Neural progenitor cell (in vitro differentiated cells): ENCODE data around the gene TMEM109. TPM values are rescaled to one million over a fixed set of nuclear protein-coding genes. Genes with fewer than 3 reads are reported as not detected.

ENCODE experiments used
- DNase-seq: peaks from one replicate; pipeline ENCODE4 v3.0.0-alpha.2; 2016; ENCODE audit warnings: low spot score
- H2AFZ ChIP-seq: fragments of 200-600 bp; sonication (generic); replicated peaks from 2 replicates; pipeline ENCODE4 v1.6.1; 2016; ENCODE audit warnings: antibody characterized with exemption
- H3F3A ChIP-seq: fragments of 200-600 bp; sonication (generic); 2 replicates; pipeline ENCODE4 v1.6.1; 2016; ENCODE audit warnings: antibody characterized with exemption, low read depth
- H3K27ac ChIP-seq: fragments of 200-600 bp; sonication (generic); 2 replicates; pipeline ENCODE4 v1.5.1; 2016; ENCODE audit warnings: mild to moderate bottlenecking
- H3K27me3 ChIP-seq: fragments of 200-600 bp; sonication (generic); 2 replicates; pipeline ENCODE4 v1.6.1; 2016; ENCODE audit warnings: mild to moderate bottlenecking, moderate library complexity
- H3K36me3 ChIP-seq: fragments of 200-600 bp; sonication (generic); 2 replicates; pipeline ENCODE4 v1.5.1; 2016
- H3K4me1 ChIP-seq: fragments of 200-600 bp; sonication (generic); 2 replicates; pipeline ENCODE4 v1.6.1; 2016; ENCODE audit warnings: mixed run types
- H3K4me2 ChIP-seq: fragments of 200-600 bp; sonication (generic); 2 replicates; pipeline ENCODE4 v1.6.1; 2016
- H3K4me3 ChIP-seq: fragments of 200-600 bp; sonication (generic); 2 replicates; pipeline ENCODE4 v1.5.1; 2016
- H3K79me2 ChIP-seq: fragments of 200-600 bp; sonication (generic); 2 replicates; pipeline ENCODE4 v1.6.1; 2016; ENCODE audit warnings: low read depth
- H3K9ac ChIP-seq: fragments of 200-600 bp; sonication (generic); 2 replicates; pipeline ENCODE4 v1.6.1; 2016
- H3K9me3 ChIP-seq: fragments of 200-600 bp; sonication (generic); 2 replicates; pipeline ENCODE4 v1.5.1; 2016; ENCODE audit warnings: low read depth
- H4K20me1 ChIP-seq: fragments of 200-600 bp; sonication (generic); 2 replicates; pipeline ENCODE4 v1.6.1; 2016; ENCODE audit warnings: low read depth
- H3K27ac Mint-ChIP-seq: 3 replicates; pipeline ENCODE4 v1.8.0; 2021; ENCODE audit warnings: mixed read lengths
- H3K27me3 Mint-ChIP-seq: 2 replicates; pipeline ENCODE4 v1.8.0; 2022; ENCODE audit warnings: low read depth, mild to moderate bottlenecking, inconsistent platforms, moderate library complexity, mixed read lengths; ENCODE audit not compliant: insufficient read depth
- H3K36me3 Mint-ChIP-seq: 3 replicates; pipeline ENCODE4 v1.8.0; 2021; ENCODE audit warnings: mixed read lengths
- H3K4me1 Mint-ChIP-seq: 3 replicates; pipeline ENCODE4 v1.8.0; 2021; ENCODE audit warnings: mixed read lengths
- H3K4me3 Mint-ChIP-seq: 3 replicates; pipeline ENCODE4 v1.8.0; 2021; ENCODE audit warnings: mild to moderate bottlenecking, moderate library complexity, mixed read lengths
- H3K9me3 Mint-ChIP-seq: 3 replicates; pipeline ENCODE4 v1.8.0; 2020; ENCODE audit warnings: mixed read lengths
- EZH2 ChIP-seq: fragments of 200-600 bp; sonication (generic); IDR thresholded peaks from 2 replicates; pipeline ENCODE4 v1.6.1; 2017; ENCODE audit warnings: antibody characterized with exemption, mild to moderate bottlenecking, moderate library complexity
- EZH2phosphoT487 ChIP-seq: fragments of 200-600 bp; sonication (generic); IDR thresholded peaks from 2 replicates; pipeline ENCODE4 v1.6.1; 2017; ENCODE audit warnings: antibody characterized with exemption
- total RNA-seq: library from RNA; depleted of rRNA; stranded (reverse); fragments of >200 nt; gene quantifications from 2 replicates; pipeline ENCODE4 v1.2.3, GENCODE V29; 2015; ENCODE audit warnings: low replicate concordance
- TF ChIP-seq, protein P1 (sequence below): fragments of 200-600 bp; sonication (generic); IDR thresholded peaks from 2 replicates; pipeline ENCODE4 v1.5.1; 2017; ENCODE audit warnings: antibody characterized with exemption, mild to moderate bottlenecking

The TMEM109 gene
- total RNA-seq, 1 donor from 2014 or later: 22.4 TPM

DNA sequence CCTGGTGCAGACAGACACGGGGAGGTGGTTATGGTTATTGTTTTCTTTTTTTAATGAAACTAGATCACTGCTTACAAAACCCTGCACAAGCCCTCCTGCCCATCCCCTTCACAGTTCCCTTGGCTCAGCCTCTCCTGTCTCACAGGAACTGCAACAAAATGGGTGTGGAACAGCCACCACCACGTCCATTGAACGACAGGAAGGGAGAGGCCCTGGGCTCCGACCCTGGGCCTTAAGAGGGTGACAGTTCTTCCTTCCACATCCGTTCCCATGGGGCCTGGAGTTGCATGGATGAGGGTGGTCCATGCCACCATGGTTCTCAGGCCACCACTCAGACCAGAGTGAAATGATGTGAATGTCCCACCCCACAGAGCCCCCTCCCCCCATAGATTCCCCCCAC lies 23.3 kb upstream of the TMEM109 start:
- no peak overlapping the region for H3K27ac Mint-ChIP-seq
- TF ChIP-seq EZH2phosphoT487 (no peak), EZH2 (no peak)
- TF ChIP-seq, protein P1, sequence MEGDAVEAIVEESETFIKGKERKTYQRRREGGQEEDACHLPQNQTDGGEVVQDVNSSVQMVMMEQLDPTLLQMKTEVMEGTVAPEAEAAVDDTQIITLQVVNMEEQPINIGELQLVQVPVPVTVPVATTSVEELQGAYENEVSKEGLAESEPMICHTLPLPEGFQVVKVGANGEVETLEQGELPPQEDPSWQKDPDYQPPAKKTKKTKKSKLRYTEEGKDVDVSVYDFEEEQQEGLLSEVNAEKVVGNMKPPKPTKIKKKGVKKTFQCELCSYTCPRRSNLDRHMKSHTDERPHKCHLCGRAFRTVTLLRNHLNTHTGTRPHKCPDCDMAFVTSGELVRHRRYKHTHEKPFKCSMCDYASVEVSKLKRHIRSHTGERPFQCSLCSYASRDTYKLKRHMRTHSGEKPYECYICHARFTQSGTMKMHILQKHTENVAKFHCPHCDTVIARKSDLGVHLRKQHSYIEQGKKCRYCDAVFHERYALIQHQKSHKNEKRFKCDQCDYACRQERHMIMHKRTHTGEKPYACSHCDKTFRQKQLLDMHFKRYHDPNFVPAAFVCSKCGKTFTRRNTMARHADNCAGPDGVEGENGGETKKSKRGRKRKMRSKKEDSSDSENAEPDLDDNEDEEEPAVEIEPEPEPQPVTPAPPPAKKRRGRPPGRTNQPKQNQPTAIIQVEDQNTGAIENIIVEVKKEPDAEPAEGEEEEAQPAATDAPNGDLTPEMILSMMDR: no peak
- H3K27ac ChIP-seq: no peak overlapping the region

DNA sequence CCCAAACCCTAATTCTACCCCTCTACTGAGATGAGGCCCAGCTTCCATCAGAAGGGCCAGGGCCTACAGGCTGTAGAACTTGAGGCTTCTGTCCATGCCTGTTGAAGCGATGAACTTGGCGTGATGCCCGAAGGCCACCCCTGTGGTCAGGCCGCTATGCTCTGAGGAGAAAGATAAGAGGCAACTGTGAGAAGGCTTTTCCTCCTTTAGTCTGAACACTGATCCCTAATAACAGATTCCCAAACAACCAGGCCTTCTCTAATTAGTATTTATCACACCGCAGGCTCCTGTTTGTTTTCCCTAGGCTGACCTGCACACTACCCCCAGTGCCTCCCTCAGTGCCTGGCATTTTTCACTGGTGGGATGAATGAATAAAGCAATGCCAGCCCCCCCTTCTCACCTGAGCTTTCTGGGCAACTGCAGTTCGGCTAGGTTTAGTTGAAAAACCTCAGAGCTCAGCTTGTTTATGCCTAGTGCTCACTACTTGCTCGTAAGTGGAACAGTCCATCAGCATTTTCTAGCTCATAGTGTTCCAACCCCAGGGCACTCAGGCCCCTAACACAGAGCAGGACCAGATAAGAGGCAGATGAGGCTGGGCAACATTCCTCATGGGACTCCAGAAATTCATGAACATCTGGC lies 22.7 kb upstream of the TMEM109 start:
- Histone ChIP-seq H3K27me3 (no peaks in the 10 kb centered on the region), H3K79me2 (no peaks in the 10 kb centered on the region), H3K4me3 (no peak overlapping the region), H3K4me2 (no peak overlapping the region), H4K20me1 (no peaks in the 10 kb centered on the region), H3K9me3 (no peaks in the 10 kb centered on the region), H3K36me3 (peaks cover 4% of the 10 kb centered on the region), H2AFZ (no peak overlapping the region), H3F3A (no peaks in the 10 kb centered on the region), H3K4me1 (no peaks in the 10 kb centered on the region), H3K27ac (no peak overlapping the region), H3K9ac (no peak overlapping the region)
- Mint-ChIP-seq H3K27me3 (peaks cover 2% of the 10 kb centered on the region), H3K4me1 (no peaks in the 10 kb centered on the region), H3K9me3 (no peaks in the 10 kb centered on the region), H3K4me3 (no peak overlapping the region), H3K36me3 (peaks cover 20% of the 10 kb centered on the region), H3K27ac (no peak overlapping the region)
- DNase-seq: no peak
- TF ChIP-seq EZH2: no peak
- TF ChIP-seq, protein P1: no peak
- no peak for TF ChIP-seq EZH2phosphoT487

More for the DNA sequence above, 23.3 kb upstream of the TMEM109 start:
- H2AFZ ChIP-seq: no peak overlapping the region
- H3K9ac ChIP-seq: no peak overlapping the region
- H4K20me1 ChIP-seq: no peaks in the 10 kb centered on the region
- no peaks in the 10 kb centered on the region for H3K27me3 ChIP-seq
- H3K79me2 ChIP-seq: no peaks in the 10 kb centered on the region
- no peaks in the 10 kb centered on the region for H3K4me1 ChIP-seq
- peaks cover 19% of the 10 kb centered on the region for H3K36me3 Mint-ChIP-seq
- peaks cover 2% of the 10 kb centered on the region for H3K27me3 Mint-ChIP-seq
- no peak overlapping the region for H3K4me3 Mint-ChIP-seq
- no peaks in the 10 kb centered on the region for H3K36me3 ChIP-seq
- H3K4me3 ChIP-seq: no peak overlapping the region
- no peaks in the 10 kb centered on the region for H3F3A ChIP-seq
- H3K9me3 Mint-ChIP-seq: no peaks in the 10 kb centered on the region
- no peak overlapping the region for H3K4me2 ChIP-seq
- H3K9me3 ChIP-seq: no peaks in the 10 kb centered on the region
- DNase-seq: no peak
- H3K4me1 Mint-ChIP-seq: no peaks in the 10 kb centered on the region

DNA sequence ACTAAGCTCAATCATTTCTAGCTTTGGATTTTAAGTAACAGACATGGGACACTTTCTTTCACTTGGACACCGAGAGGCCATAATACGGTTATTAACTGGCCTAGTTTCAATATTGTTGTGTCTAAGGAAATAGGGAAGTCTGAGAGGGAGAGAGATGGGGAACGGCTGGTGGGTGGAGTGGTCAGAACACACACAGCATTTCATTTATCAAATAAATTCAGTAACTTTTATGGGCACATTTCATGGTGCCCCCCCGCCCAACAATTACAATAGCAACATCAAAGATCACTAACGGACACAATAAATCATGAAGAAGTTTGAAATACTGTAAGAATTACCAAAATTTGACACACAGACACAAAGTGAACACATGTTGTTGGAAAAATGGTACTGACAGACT lies 18.3 kb upstream of the TMEM109 start:
- no peaks in the 10 kb centered on the region for H4K20me1 ChIP-seq
- peaks cover 23% of the 10 kb centered on the region for H3K36me3 ChIP-seq

More for the DNA sequence above, 18.3 kb upstream of the TMEM109 start:
- TF ChIP-seq EZH2 (no peak), EZH2phosphoT487 (no peak)
- TF ChIP-seq, protein P1: no peak
- Histone ChIP-seq H3K79me2 (no peaks in the 10 kb centered on the region), H3K4me2 (no peak overlapping the region), H3F3A (peaks cover 7% of the 10 kb centered on the region), H2AFZ (no peak overlapping the region), H3K9ac (no peak overlapping the region), H3K4me3 (no peak overlapping the region), H3K27ac (no peak overlapping the region), H3K4me1 (no peaks in the 10 kb centered on the region), H3K27me3 (no peaks in the 10 kb centered on the region), H3K9me3 (no peaks in the 10 kb centered on the region)
- DNase-seq: no peak
- H3K27ac Mint-ChIP-seq: no peak overlapping the region
- H3K27me3 Mint-ChIP-seq: peaks cover 4% of the 10 kb centered on the region
- peaks cover 27% of the 10 kb centered on the region for H3K36me3 Mint-ChIP-seq
- no peaks in the 10 kb centered on the region for H3K9me3 Mint-ChIP-seq
- no peaks in the 10 kb centered on the region for H3K4me1 Mint-ChIP-seq
- H3K4me3 Mint-ChIP-seq: no peak overlapping the region
